Measurements from ENCODE around the gene MTCL1. TPM values are rescaled to one million over a fixed set of nuclear protein-coding genes. Genes with fewer than 3 reads are reported as not detected.

MTCL1 gene
- total and polyA plus RNA-seq, 11 donors, result 4.7 to 17.7 (median 9.5) TPM

- H3K9me3 ChIP-seq, result no peaks in the 10 kb centered on the region
- intact Hi-C loops (cut with DNase I), result loop anchor here in 9 of 10 donors (1.0 to 10.0 kb wide), 8 partner anchors 71 to 359 kb away; no protein-coding TSS in a partner anchor
- no peak overlapping the region for H3K4me3 ChIP-seq
- WGBS, 4 donors, result 71 to 77% (median 74%) methylated on average over 3 of the region's 3 CpGs
- ATAC-seq (no peak), DNase-seq (no peak)
- peaks cover 0 to 10% (median 0%) of the 10 kb centered on the region in 9 donors for H3K27me3 ChIP-seq
- H3K4me1 ChIP-seq, result no peaks in the 10 kb centered on the region
- no peak overlapping the region for H3K27ac ChIP-seq
- TF ChIP-seq POLR2A (IDR thresholded peaks at IDR 0.05) (no peak), CTCF (IDR thresholded peaks at IDR 0.05) (no peak)
- no peaks in the 10 kb centered on the region for H3K36me3 ChIP-seq
These were observed 9.3 kb upstream of the MTCL1 start for GRCh38 chr18:8695932-8696517.

DNA sequence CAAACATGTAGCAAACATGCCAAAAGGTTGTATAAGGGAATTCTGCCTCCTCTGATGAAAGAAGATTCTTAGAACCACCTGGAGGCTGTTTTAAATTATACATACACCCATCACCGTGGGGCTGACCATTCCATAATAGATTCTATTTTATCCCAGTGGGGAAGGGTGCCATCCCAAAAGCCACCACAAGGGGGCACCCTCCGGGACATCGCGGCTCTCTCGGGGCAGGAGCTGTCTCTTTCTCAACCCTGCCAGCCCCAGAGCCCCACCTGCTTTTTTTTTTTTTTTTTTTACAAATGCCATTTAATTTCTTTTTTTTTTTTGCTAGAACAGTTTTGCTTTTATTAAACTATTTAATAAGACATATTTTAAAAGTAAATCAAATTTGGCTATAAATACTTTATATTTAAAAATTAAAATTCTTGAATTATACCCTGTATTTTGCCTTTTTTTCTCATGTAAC is 8.6 kb upstream of the MTCL1 start:
- TF ChIP-seq POLR2A (IDR thresholded peaks at IDR 0.05) (no peak), CTCF (IDR thresholded peaks at IDR 0.05) (peak; percentile 88 to 98 (median 92))
- Histone ChIP-seq H3K27me3 (peaks cover 0 to 10% (median 0%) of the 10 kb centered on the region in 9 donors), H3K36me3 (no peaks in the 10 kb centered on the region), H3K4me1 (no peaks in the 10 kb centered on the region), H3K27ac (no peak overlapping the region), H3K9me3 (no peaks in the 10 kb centered on the region), H3K4me3 (no peak overlapping the region)
- WGBS, 4 donors, result 0% methylated on average over 5 of the region's 5 CpGs
- peak in 3 of 4 donors; percentile 85 to 92 (median 91) for ATAC-seq
- DNase-seq, result peak; percentile 51 to 81 (median 68)
- intact Hi-C loops (cut with DNase I), result loop anchor here in 9 of 10 donors (1.0 to 10.0 kb wide), 8 partner anchors 72 to 358 kb away; no protein-coding TSS in a partner anchor

GRCh38 chr18:8699126-8699525 is 6.2 kb upstream of the MTCL1 start:
- Histone ChIP-seq H3K27me3 (peaks cover 0 to 23% (median 0%) of the 10 kb centered on the region in 9 donors), H3K27ac (no peak overlapping the region), H3K36me3 (no peaks in the 10 kb centered on the region), H3K4me3 (no peak overlapping the region), H3K9me3 (no peaks in the 10 kb centered on the region), H3K4me1 (peaks cover 0 to 12% (median 5%) of the 10 kb centered on the region in 12 donors)
- intact Hi-C loops (cut with DNase I), result loop anchor here in 4 of 10 donors (5.0 to 10.0 kb wide), 3 partner anchors 74 to 356 kb away; no protein-coding TSS in a partner anchor
- ATAC-seq, result no peak
- 88 to 92% (median 91%) methylated on average over 7 of the region's 7 CpGs for WGBS, 4 donors
- no peak for DNase-seq
- no peak for TF ChIP-seq POLR2A (IDR thresholded peaks at IDR 0.05)
- TF ChIP-seq CTCF (IDR thresholded peaks at IDR 0.05), result no peak

DNA sequence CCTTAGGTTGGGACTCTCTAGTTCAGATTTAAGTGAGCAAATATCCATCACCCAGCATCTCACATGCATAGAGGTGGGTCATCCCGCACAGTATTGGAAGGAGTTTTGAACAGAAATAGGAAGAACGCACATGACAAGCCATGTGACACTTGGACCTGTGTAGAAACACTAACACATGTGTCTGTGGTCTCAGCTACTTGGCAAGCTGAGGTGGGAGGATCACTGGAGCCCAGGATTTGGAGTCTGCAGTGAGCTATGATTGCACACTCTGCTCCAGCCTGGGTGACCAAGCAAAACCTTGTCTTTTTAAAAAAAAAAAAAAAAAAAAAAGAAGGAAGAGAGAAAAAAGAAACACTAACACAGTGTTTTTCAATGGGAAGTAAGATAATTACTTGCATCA is 5.4 kb upstream of the MTCL1 start:
- H3K9me3 ChIP-seq, result no peaks in the 10 kb centered on the region
- peaks cover 0 to 23% (median 0%) of the 10 kb centered on the region in 9 donors for H3K27me3 ChIP-seq
- no peak overlapping the region for H3K4me3 ChIP-seq
- 71 to 82% (median 79%) methylated on average over 2 of the region's 2 CpGs for WGBS, 4 donors
- H3K36me3 ChIP-seq, result no peaks in the 10 kb centered on the region
- peaks cover 0 to 19% (median 9%) of the 10 kb centered on the region in 12 donors for H3K4me1 ChIP-seq
- intact Hi-C loops (cut with DNase I), result loop anchor here in 5 of 10 donors (5.0 to 10.0 kb wide), 5 partner anchors 75 to 445 kb away; no protein-coding TSS in a partner anchor
- DNase-seq, result no peak
- H3K27ac ChIP-seq, result no peak overlapping the region
- no peak for TF ChIP-seq CTCF (IDR thresholded peaks at IDR 0.05)
- TF ChIP-seq POLR2A (IDR thresholded peaks at IDR 0.05), result no peak
- ATAC-seq, result no peak

Measured in heart left ventricle (tissue), 16 donors.